Right lobe of liver (tissue), 4 donors: ENCODE measurements around the gene SMPD4.
"Not testable (repeated sequence)": the region's sequence is repeated elsewhere in the genome, so short reads cannot be mapped to it uniquely, and the experiment has no call there.

Experiments used
- CTCF ChIP-seq, 4 donors: fragments of 200-600 bp in 3 of 4; fragments of 450-650 bp in 1 of 4; IDR thresholded peaks; one replicate each; pipeline versions ENCODE4 v1.5.1 to v1.8.0; 2016 to 2022; ENCODE audit warnings: antibody characterized with exemption in 4 of 4, mild to moderate bottlenecking in 2 of 4
- POLR2A ChIP-seq: fragments of 450-650 bp; IDR thresholded peaks from one replicate; pipeline ENCODE4 v1.6.1; 2017; ENCODE audit warnings: antibody characterized with exemption, mild to moderate bottlenecking
- donor health status: DM: no; HTN: no; CAD: no.
- donor health status: DM: no; HTN: no; CAD: no.
- donor health status: DM: no; HTN: yes; CAD: no.

GRCh38 chr2:130228005-130228404, 46.6 kb upstream of the SMPD4 start:
- not testable (repeated sequence) for TF ChIP-seq CTCF (IDR thresholded peaks at IDR 0.05); POLR2A
